H1 (cell line): ENCODE measurements around the gene CIB4.

Source experiments
- EP300 ChIP-seq, 2 experiments: IDR thresholded peaks; 1 replicate in 1 of 2; 2 replicates in 1 of 2; pipeline ENCODE4 v1.6.1; 2011 to 2012; ENCODE audit warnings: low read depth in 2 of 2, low read length in 2 of 2, mild to moderate bottlenecking in 2 of 2, borderline replicate concordance in 1 of 2, inconsistent platforms in 1 of 2, moderate library complexity in 1 of 2
- POLR2A ChIP-seq, 2 experiments: IDR thresholded peaks; 1 replicate in 1 of 2; 2 replicates in 1 of 2; pipeline ENCODE4 v1.6.1; 2011; ENCODE audit warnings: low read depth in 2 of 2, low read length in 2 of 2, mild to moderate bottlenecking in 2 of 2; ENCODE audit errors: control extremely low read depth in 1 of 2
- POLR2AphosphoS5 ChIP-seq: IDR thresholded peaks from 2 replicates; pipeline ENCODE4 v1.6.1; 2011; ENCODE audit warnings: low read depth, low read length
- TEAD4 ChIP-seq: IDR thresholded peaks from 2 replicates; pipeline ENCODE4 v1.6.1; 2012; ENCODE audit warnings: low read depth, low read length, inconsistent platforms, mixed read lengths

GRCh38 chr2:26552641-26553374, 88.4 kb downstream of the CIB4 start:
- TF ChIP-seq POLR2AphosphoS5: no peak
- TF ChIP-seq TEAD4: no peak
- no peak for TF ChIP-seq EP300 (IDR thresholded peaks at IDR 0.05; ENCODE audit: borderline replicate concordance in 1 of 2, low read depth in 2 of 2, low read length in 2 of 2)
- TF ChIP-seq POLR2A (IDR thresholded peaks at IDR 0.05; ENCODE audit: control extremely low read depth in 1 of 2, low read depth in 2 of 2, low read length in 2 of 2): no peak
